OCI-LY3 (cell line): ENCODE measurements around the gene KCNN3.

Experiments used
- H2AFZ ChIP-seq: fragments of 200-600, 300-600 bp; shearing (Covaris generic); 2 replicates; pipeline ENCODE4 v1.6.0; 2014; ENCODE audit warnings: antibody characterized with exemption, low read depth, low read length
- H3K27ac ChIP-seq: fragments of 200-600, 300-600 bp; sonication (generic); 2 replicates; pipeline ENCODE4 v1.5.1; 2014; ENCODE audit warnings: mild to moderate bottlenecking, low read length, moderate library complexity, mixed read lengths
- H3K27me3 ChIP-seq: fragments of 200-600, 300-600 bp; sonication (generic); 2 replicates; pipeline ENCODE4 v1.6.1; 2014; ENCODE audit warnings: low read depth, low read length, mixed read lengths
- H3K36me3 ChIP-seq: fragments of 200-600, 300-600 bp; sonication (generic); replicated peaks from 2 replicates; pipeline ENCODE3; 2014; ENCODE audit warnings: low read depth, low read length, mixed read lengths
- H3K4me1 ChIP-seq: fragments of 300-600, 200-600 bp; sonication (generic); 2 replicates; pipeline ENCODE4 v1.6.1; 2014; ENCODE audit warnings: low read length, mixed read lengths
- H3K4me2 ChIP-seq: fragments of 200-600, 300-600 bp; sonication (generic); 2 replicates; pipeline ENCODE4 v1.6.1; 2014; ENCODE audit warnings: low read length, mixed read lengths
- H3K4me3 ChIP-seq: fragments of 300-600, 200-600 bp; sonication (generic); 2 replicates; pipeline ENCODE4 v1.5.1; 2014; ENCODE audit warnings: antibody characterized with exemption, mild to moderate bottlenecking, low read length, moderate library complexity
- H3K79me2 ChIP-seq: fragments of 300-600, 200-600 bp; shearing (Covaris generic); 2 replicates; pipeline ENCODE4 v1.6.1; 2014; ENCODE audit warnings: mild to moderate bottlenecking, low read length, mixed read lengths
- H3K9ac ChIP-seq: fragments of 300-600, 200-600 bp; shearing (Covaris generic); 2 replicates; pipeline ENCODE4 v1.6.0; 2014; ENCODE audit warnings: mild to moderate bottlenecking, low read length, moderate library complexity
- H3K9me3 ChIP-seq: fragments of 200-600, 300-600 bp; shearing (Covaris generic); 2 replicates; pipeline ENCODE4 v1.6.1; 2014; ENCODE audit warnings: low read length, mixed read lengths; ENCODE audit not compliant: insufficient read depth
- H4K20me1 ChIP-seq: fragments of 200-600, 300-600 bp; sonication (generic); 2 replicates; pipeline ENCODE4 v1.6.1; 2016; ENCODE audit warnings: low read length, mixed read lengths; ENCODE audit not compliant: insufficient read depth
- EZH2phosphoT487 ChIP-seq: fragments of 200-600 bp; shearing (Covaris generic); IDR thresholded peaks from 2 replicates; pipeline ENCODE4 v1.6.1; 2018; ENCODE audit warnings: antibody characterized with exemption, mixed run types, low read depth
- TF ChIP-seq, protein P1 (sequence below): fragments of 200-600, 300-600 bp; sonication (generic); IDR thresholded peaks from 2 replicates; pipeline ENCODE4 v1.5.1; 2014; ENCODE audit warnings: antibody characterized with exemption, low read length, low read depth

The KCNN3 gene

GRCh38 chr1:154870115-154870571 lies at the start of gene KCNN3:
KCNN3 (minus strand) TSS chr1:154870281; CDS start chr1:154869964, 317 bp downstream.
- peak within 1 kb of the TSS; percentile 78 for H2AFZ ChIP-seq
- peaks cover 84% of the 10 kb centered on the region for H3K4me1 ChIP-seq

DNA sequence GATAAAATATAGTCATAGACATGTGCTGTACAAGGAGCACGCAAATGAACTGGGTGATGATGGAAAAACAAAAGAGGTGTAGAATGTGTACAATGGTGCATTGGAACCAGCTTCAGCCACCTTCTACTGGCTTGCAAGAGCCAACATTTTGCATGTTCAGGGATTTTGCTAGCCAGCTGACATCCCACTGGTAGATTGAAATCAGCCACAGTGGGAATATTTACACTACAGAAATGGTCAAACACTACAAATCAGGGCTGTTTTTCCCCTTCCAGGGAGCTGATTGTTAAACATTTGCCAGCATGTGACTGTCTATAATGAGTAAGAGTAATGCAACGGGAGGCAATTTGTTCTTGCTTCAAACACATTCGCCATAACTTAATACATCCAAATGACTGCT lies 43.2 kb upstream of the KCNN3 start:
- H3K36me3 ChIP-seq, result no peaks in the 10 kb centered on the region
- H3K9me3 ChIP-seq, result peaks cover 3% of the 10 kb centered on the region; the same call in 1 of the 2 replicates
- H4K20me1 ChIP-seq, result no peaks in the 10 kb centered on the region
- H3K9ac ChIP-seq, result no peak overlapping the region
- H3K27ac ChIP-seq, result no peak overlapping the region
- TF ChIP-seq, protein P1, sequence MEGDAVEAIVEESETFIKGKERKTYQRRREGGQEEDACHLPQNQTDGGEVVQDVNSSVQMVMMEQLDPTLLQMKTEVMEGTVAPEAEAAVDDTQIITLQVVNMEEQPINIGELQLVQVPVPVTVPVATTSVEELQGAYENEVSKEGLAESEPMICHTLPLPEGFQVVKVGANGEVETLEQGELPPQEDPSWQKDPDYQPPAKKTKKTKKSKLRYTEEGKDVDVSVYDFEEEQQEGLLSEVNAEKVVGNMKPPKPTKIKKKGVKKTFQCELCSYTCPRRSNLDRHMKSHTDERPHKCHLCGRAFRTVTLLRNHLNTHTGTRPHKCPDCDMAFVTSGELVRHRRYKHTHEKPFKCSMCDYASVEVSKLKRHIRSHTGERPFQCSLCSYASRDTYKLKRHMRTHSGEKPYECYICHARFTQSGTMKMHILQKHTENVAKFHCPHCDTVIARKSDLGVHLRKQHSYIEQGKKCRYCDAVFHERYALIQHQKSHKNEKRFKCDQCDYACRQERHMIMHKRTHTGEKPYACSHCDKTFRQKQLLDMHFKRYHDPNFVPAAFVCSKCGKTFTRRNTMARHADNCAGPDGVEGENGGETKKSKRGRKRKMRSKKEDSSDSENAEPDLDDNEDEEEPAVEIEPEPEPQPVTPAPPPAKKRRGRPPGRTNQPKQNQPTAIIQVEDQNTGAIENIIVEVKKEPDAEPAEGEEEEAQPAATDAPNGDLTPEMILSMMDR, result no peak
- no peak for TF ChIP-seq EZH2phosphoT487
- H3K79me2 ChIP-seq, result no peaks in the 10 kb centered on the region
- H3K4me2 ChIP-seq, result no peak overlapping the region
- H2AFZ ChIP-seq, result no peak overlapping the region
- H3K4me3 ChIP-seq, result no peak overlapping the region
- no peaks in the 10 kb centered on the region for H3K4me1 ChIP-seq
- no peaks in the 10 kb centered on the region for H3K27me3 ChIP-seq

More at GRCh38 chr1:154870115-154870571, at the start of gene KCNN3:
- no peak within 1 kb of the TSS; the same call in 1 of the 2 replicates for H3K27ac ChIP-seq
- TF ChIP-seq, protein P1, result no peak
- TF ChIP-seq EZH2phosphoT487, result no peak
- H3K4me2 ChIP-seq, result peak within 1 kb of the TSS; percentile 95
- H3K79me2 ChIP-seq, result no peaks in the 10 kb centered on the region
- H3K27me3 ChIP-seq, result no peaks in the 10 kb centered on the region; the same call in 1 of the 2 replicates
- no peaks in the 10 kb centered on the region for H4K20me1 ChIP-seq
- H3K4me3 ChIP-seq, result peak within 1 kb of the TSS; percentile 83
- no peaks in the 10 kb centered on the region for H3K36me3 ChIP-seq
- no peaks in the 10 kb centered on the region for H3K9me3 ChIP-seq
- peak within 1 kb of the TSS; percentile 56 for H3K9ac ChIP-seq

DNA sequence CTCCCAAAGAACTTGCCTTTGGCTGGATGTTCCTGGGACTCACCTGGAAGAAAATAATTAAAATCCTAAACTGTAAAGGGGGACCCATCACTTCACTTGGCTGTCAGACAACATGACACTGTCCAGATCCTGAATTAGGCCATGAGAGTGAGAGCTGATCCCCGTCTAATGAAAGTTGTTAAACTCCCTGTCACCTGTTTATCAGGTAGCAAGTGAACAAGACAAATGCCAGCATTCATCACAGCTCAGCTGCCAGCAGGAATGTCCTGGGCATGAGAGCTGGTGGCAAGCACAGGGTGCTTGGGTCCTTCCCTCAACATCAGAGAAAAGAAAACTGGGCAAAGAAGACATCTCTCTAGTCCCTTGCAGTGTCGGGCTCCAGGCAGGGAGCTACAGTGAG lies 42.7 kb upstream of the KCNN3 start:
- H3K9me3 ChIP-seq, result peaks cover 3% of the 10 kb centered on the region
- no peak overlapping the region for H3K9ac ChIP-seq
- no peak overlapping the region for H3K4me2 ChIP-seq
- no peak overlapping the region for H2AFZ ChIP-seq
- H3K4me1 ChIP-seq, result no peaks in the 10 kb centered on the region
- TF ChIP-seq, protein P1, result no peak
- TF ChIP-seq EZH2phosphoT487, result no peak
- no peaks in the 10 kb centered on the region for H3K27me3 ChIP-seq
- no peak overlapping the region for H3K27ac ChIP-seq
- no peaks in the 10 kb centered on the region for H4K20me1 ChIP-seq
- H3K36me3 ChIP-seq, result no peaks in the 10 kb centered on the region
- no peak overlapping the region for H3K4me3 ChIP-seq
- H3K79me2 ChIP-seq, result no peaks in the 10 kb centered on the region

DNA sequence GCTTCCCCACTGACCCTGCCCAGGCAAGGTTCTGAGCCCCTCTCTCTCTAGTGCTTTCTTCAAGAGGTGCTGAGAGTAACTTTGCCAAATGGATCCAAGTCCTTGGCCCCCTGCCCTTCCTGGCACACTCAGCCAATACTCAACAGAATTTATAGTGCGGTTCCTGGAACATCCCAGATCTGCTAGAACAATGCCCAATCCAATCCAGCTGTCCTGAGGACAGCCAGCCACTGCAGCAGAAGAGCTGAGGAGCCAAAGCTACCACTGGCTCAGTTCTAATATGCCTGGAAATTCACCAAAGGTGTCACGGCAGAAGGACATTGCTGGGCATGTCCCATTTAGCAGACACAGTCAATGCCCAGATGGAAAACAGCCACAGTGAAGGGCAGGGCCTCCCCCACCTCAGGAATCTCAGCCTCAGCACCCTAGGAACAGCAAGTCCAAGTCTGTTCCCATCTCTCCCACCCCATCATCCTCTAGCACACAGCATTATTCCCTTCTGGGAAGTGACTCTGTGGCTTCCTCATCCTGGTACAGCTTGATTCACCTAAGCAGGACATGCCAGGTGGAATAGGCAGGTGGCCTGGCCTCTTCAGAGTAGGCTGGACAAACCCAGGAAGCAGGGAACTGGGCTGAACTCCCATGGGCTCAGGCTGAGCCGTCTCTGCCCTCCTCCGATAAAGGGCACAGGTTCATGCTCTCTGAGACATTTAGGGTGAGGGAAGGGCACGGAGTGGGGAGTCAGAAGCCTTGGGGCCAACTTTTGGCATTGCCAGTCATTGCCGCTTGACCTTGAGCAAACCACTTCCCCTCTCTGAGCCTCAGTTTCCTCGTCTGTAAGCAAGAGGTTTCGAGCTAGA lies 41.8 kb upstream of the KCNN3 start:
- H3K4me2 ChIP-seq, result no peak overlapping the region
- peaks cover 3% of the 10 kb centered on the region for H3K9me3 ChIP-seq
- no peak overlapping the region for H3K9ac ChIP-seq
- H3K27me3 ChIP-seq, result no peaks in the 10 kb centered on the region
- H3K27ac ChIP-seq, result no peak overlapping the region
- no peaks in the 10 kb centered on the region for H3K4me1 ChIP-seq
- H3K36me3 ChIP-seq, result no peaks in the 10 kb centered on the region
- no peak overlapping the region for H2AFZ ChIP-seq
- H4K20me1 ChIP-seq, result no peaks in the 10 kb centered on the region
- no peaks in the 10 kb centered on the region for H3K79me2 ChIP-seq
- no peak for TF ChIP-seq EZH2phosphoT487
- TF ChIP-seq, protein P1, result no peak
- no peak overlapping the region for H3K4me3 ChIP-seq
